ENCODE data around the gene SLFN13. TPM values are rescaled to one million over a fixed set of nuclear protein-coding genes. Genes with fewer than 3 reads are reported as not detected.

The SLFN13 gene
- total and polyA plus RNA-seq, 2 of the 4 experiments (the other 2 are of a cell fraction), result 1.7 to 3.9 TPM

Small RNA genes within 50 kb of the gene (microRNA-seq; reads per million reads assigned to microRNA genes)
- not detected for gene AC060766.5 (ENCODE audit: insufficient read depth, insufficient read length)

Small RNA genes within 50 kb of the gene (small RNA-seq; reads per million reads assigned to genes)
- gene AC060766.5, result 0 reads per million in 5 experiments

Other genes starting within 250 kb of the SLFN13 start
- 48.9 and 64.2 TPM in 2 replicates for gene SLFN5, start 205.7 kb downstream of the SLFN13 start, total RNA-seq (2012; rRNA removed)
- gene SLFN5, start 205.7 kb downstream of the SLFN13 start, polyA plus RNA-seq (2012; rRNA removed), result 10.3 and 13.0 TPM in 2 replicates
- gene SLFN11, start 75.1 kb downstream of the SLFN13 start, total RNA-seq (2012; rRNA removed), result 114 and 144 TPM in 2 replicates
- gene SLFN11, start 75.1 kb downstream of the SLFN13 start, polyA plus RNA-seq (2012; rRNA removed), result 25.4 and 29.9 TPM in 2 replicates
- 38.9 and 48.6 TPM in 2 replicates for gene SLFN12, start 16.3 kb downstream of the SLFN13 start, total RNA-seq (2012; rRNA removed)
- gene SLFN12, start 16.3 kb downstream of the SLFN13 start, polyA plus RNA-seq (2012; rRNA removed), result 13.5 and 16.6 TPM in 2 replicates
- under 0.01 and 0.18 TPM in 2 replicates for gene SLFN12L, start 88.9 kb upstream of the SLFN13 start, total RNA-seq (2012; rRNA removed)
- 0.04 TPM in 1 of 2 replicates, not detected in the other for gene SLFN12L, start 88.9 kb upstream of the SLFN13 start, polyA plus RNA-seq (2012; rRNA removed)
- not detected in 2 replicates for gene SLFN14, start 112.1 kb upstream of the SLFN13 start, total RNA-seq (2012; rRNA removed)
- gene SLFN14, start 112.1 kb upstream of the SLFN13 start, polyA plus RNA-seq (2012; rRNA removed), result not detected in 2 replicates
- 6.7 and 7.9 TPM in 2 replicates for gene PEX12, start 129.8 kb upstream of the SLFN13 start, total RNA-seq (2012; rRNA removed)
- 4.5 and 4.6 TPM in 2 replicates for gene PEX12, start 129.8 kb upstream of the SLFN13 start, polyA plus RNA-seq (2012; rRNA removed)
- gene AP2B1, start 138.6 kb upstream of the SLFN13 start, total RNA-seq (2012; rRNA removed), result 95.3 and 125 TPM in 2 replicates
- 96.5 and 102 TPM in 2 replicates for gene AP2B1, start 138.6 kb upstream of the SLFN13 start, polyA plus RNA-seq (2012; rRNA removed)

All from IMR-90 (cell line).